GM12864 (cell line): ENCODE measurements around the gene MTNR1B.

Source experiments
- DNase-seq: peaks from one replicate; pipeline ENCODE4 v3.0.0-alpha.2; 2011; ENCODE audit warnings: low read depth
- H3K4me3 ChIP-seq: 2 replicates; pipeline ENCODE4 v1.5.1; 2011; ENCODE audit warnings: mild to moderate bottlenecking, low read depth, low read length, control low read depth
- CTCF ChIP-seq: IDR thresholded peaks from 2 replicates; pipeline ENCODE4 v1.5.1; 2011; ENCODE audit warnings: low read depth, mild to moderate bottlenecking, moderate library complexity, low read length, control low read depth, inconsistent platforms; ENCODE audit errors: missing control alignments

The MTNR1B gene

GRCh38 chr11:92939305-92939704 is 30.1 kb upstream of the MTNR1B start:
- DNase-seq = no peak
- H3K4me3 ChIP-seq = no peak overlapping the region
- TF ChIP-seq CTCF = no peak

- no peak overlapping the region for H3K4me3 ChIP-seq
- no peak for DNase-seq
- peak; percentile 69 for TF ChIP-seq CTCF
Observed at GRCh38 chr11:92941676-92942571, 27.5 kb upstream of the MTNR1B start.

GRCh38 chr11:92946707-92947106 is 22.7 kb upstream of the MTNR1B start:
- no peak overlapping the region for H3K4me3 ChIP-seq
- no peak for DNase-seq
- TF ChIP-seq CTCF = no peak

- H3K4me3 ChIP-seq = no peak overlapping the region
- no peak for DNase-seq
- TF ChIP-seq CTCF = no peak
Observed at GRCh38 chr11:92948116-92948515, 21.3 kb upstream of the MTNR1B start.

- TF ChIP-seq CTCF = no peak
- no peak for DNase-seq
Observed at GRCh38 chr11:92954003-92954402, 15.4 kb upstream of the MTNR1B start.

GRCh38 chr11:92955860-92956259 is 13.6 kb upstream of the MTNR1B start:
- TF ChIP-seq CTCF = no peak
- no peak for DNase-seq
- H3K4me3 ChIP-seq = no peak overlapping the region

More at GRCh38 chr11:92954003-92954402, 15.4 kb upstream of the MTNR1B start:
- no peak overlapping the region for H3K4me3 ChIP-seq

- no peak for TF ChIP-seq CTCF
- no peak for DNase-seq
Observed at GRCh38 chr11:92960886-92961285, 8.6 kb upstream of the MTNR1B start.

More at GRCh38 chr11:92960886-92961285, 8.6 kb upstream of the MTNR1B start:
- H3K4me3 ChIP-seq = no peak overlapping the region
